G401.6 (cell line): ENCODE measurements around the gene DNAJB6.

ENCODE experiments used
- FAIRE-seq: peaks from 2 replicates; lab custom pipeline; 2012; peaks lifted over from hg19 to GRCh38; lab: Jason Lieb, UNC

DNAJB6 gene

GRCh38 chr7:157409753-157410727, 73.2 kb downstream of the DNAJB6 start:
- no peak for FAIRE-seq

GRCh38 chr7:157410831-157411556, 74.2 kb downstream of the DNAJB6 start:
- no peak for FAIRE-seq

- no peak for FAIRE-seq
Observed at GRCh38 chr7:157411580-157411979, 74.8 kb downstream of the DNAJB6 start.

GRCh38 chr7:157412021-157412443, 75.2 kb downstream of the DNAJB6 start:
- FAIRE-seq: no peak

- FAIRE-seq: no peak
Observed at GRCh38 chr7:157412491-157413180, 75.8 kb downstream of the DNAJB6 start.

- no peak for FAIRE-seq
Observed at GRCh38 chr7:157413881-157414701, 77.3 kb downstream of the DNAJB6 start.

GRCh38 chr7:157414702-157415096, 77.9 kb downstream of the DNAJB6 start:
- no peak for FAIRE-seq

GRCh38 chr7:157415486-157415885, 78.7 kb downstream of the DNAJB6 start:
- no peak for FAIRE-seq

- no peak for FAIRE-seq
Observed at GRCh38 chr7:157416011-157416410, 79.2 kb downstream of the DNAJB6 start.

- no peak for FAIRE-seq
Observed at GRCh38 chr7:157418204-157419034, 81.6 kb downstream of the DNAJB6 start.

- no peak for FAIRE-seq
Observed at GRCh38 chr7:157419035-157419293, 82.2 kb downstream of the DNAJB6 start.

GRCh38 chr7:157422279-157422678, 85.5 kb downstream of the DNAJB6 start:
- no peak for FAIRE-seq

GRCh38 chr7:157423348-157423747, 86.5 kb downstream of the DNAJB6 start:
- no peak for FAIRE-seq

GRCh38 chr7:157423886-157424565, 87.2 kb downstream of the DNAJB6 start:
- no peak for FAIRE-seq

- no peak for FAIRE-seq
Observed at GRCh38 chr7:157425137-157425731, 88.4 kb downstream of the DNAJB6 start.

GRCh38 chr7:157425761-157426160, 89.0 kb downstream of the DNAJB6 start:
- no peak for FAIRE-seq

GRCh38 chr7:157426463-157427301, 89.9 kb downstream of the DNAJB6 start:
- no peak for FAIRE-seq

- FAIRE-seq: no peak
Observed at GRCh38 chr7:157427811-157428553, 91.2 kb downstream of the DNAJB6 start.
